SJSA1 (cell line): ENCODE measurements around the gene RNU6-9. TPM values are rescaled to one million over a fixed set of nuclear protein-coding genes. Genes with fewer than 3 reads are reported as not detected.

Experiments
- DNase-seq, 2 experiments: peaks; one replicate each; pipeline ENCODE4 v3.0.0-alpha.2; 2015 to 2020; ENCODE audit warnings: low spot score in 2 of 2, low read depth in 1 of 2
- H3K27ac ChIP-seq: fragments of 250-450 bp; sonication (Bioruptor Pico); 2 replicates; pipeline ENCODE4 v1.5.1; 2020; ENCODE audit warnings: mild to moderate bottlenecking, moderate library complexity
- H3K27me3 ChIP-seq: fragments of 250-450 bp; sonication (Bioruptor Pico); replicated peaks from 2 replicates; pipeline ENCODE4 v1.5.1; 2020; ENCODE audit warnings: mild to moderate bottlenecking, moderate library complexity
- H3K36me3 ChIP-seq: fragments of 250-450 bp; sonication (Bioruptor Pico); 2 replicates; pipeline ENCODE4 v1.5.1; 2020; ENCODE audit warnings: mild to moderate bottlenecking
- H3K4me1 ChIP-seq: fragments of 250-450 bp; sonication (Bioruptor Pico); replicated peaks from 2 replicates; pipeline ENCODE4 v1.6.1; 2021; ENCODE audit warnings: mild to moderate bottlenecking
- H3K4me3 ChIP-seq: fragments of 250-450 bp; sonication (Bioruptor Pico); 2 replicates; pipeline ENCODE4 v1.5.1; 2020; ENCODE audit warnings: mild to moderate bottlenecking
- H3K9me3 ChIP-seq: fragments of 250-450 bp; sonication (Bioruptor Pico); replicated peaks from 2 replicates; pipeline ENCODE4 v1.5.1; 2020; ENCODE audit warnings: mild to moderate bottlenecking
- total RNA-seq: library from RNA; depleted of rRNA; stranded (reverse); fragments of >200 nt; shearing (Covaris generic); gene quantifications from 2 replicates; pipeline ENCODE4 v1.2.3, GENCODE V29; 2014

Gene RNU6-9
- total RNA-seq, 1 experiment from 2014 or later: not detected

DNA sequence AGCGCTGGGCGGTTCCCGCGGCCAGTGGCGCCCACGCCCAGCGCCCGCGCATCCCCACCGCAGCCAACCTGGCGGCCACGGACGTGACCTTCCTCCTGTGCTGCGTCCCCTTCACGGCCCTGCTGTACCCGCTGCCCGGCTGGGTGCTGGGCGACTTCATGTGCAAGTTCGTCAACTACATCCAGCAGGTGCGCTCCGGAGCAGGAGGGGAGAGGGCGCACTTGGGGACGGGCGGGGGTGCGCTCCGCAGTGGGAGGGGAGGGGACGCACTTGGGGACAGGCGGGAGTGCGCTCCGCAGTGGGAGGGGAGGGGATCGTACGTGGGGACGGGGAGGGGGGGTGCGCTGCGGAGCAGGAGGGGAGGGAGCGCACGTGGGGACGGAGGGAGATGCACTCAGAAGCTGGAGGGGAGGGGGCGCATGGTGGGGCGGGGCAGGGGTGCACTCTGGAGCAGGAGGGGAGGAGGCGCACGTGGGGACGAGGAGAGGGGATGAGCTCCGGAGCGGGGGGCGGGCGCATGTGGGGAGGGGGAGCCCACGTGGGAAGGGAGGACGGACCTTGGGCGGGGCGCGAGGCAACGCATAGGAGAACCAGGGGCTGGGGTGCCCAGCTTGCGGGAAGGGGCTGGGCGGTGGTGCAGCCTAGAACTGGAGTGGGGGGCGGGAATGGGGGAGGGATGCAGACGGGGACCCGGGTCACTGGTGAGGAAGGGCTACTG is 25.4 kb downstream of the RNU6-9 start:
- H3K27ac ChIP-seq: no peak overlapping the region
- H3K27me3 ChIP-seq: peaks cover 45% of the 10 kb centered on the region
- H3K36me3 ChIP-seq: no peaks in the 10 kb centered on the region
- peaks cover 16% of the 10 kb centered on the region for H3K4me1 ChIP-seq
- H3K4me3 ChIP-seq: no peak overlapping the region
- peak in 1 of 2 experiments; percentile 48 for DNase-seq
- peaks cover 4% of the 10 kb centered on the region; the same call in 1 of the 2 replicates for H3K9me3 ChIP-seq

DNA sequence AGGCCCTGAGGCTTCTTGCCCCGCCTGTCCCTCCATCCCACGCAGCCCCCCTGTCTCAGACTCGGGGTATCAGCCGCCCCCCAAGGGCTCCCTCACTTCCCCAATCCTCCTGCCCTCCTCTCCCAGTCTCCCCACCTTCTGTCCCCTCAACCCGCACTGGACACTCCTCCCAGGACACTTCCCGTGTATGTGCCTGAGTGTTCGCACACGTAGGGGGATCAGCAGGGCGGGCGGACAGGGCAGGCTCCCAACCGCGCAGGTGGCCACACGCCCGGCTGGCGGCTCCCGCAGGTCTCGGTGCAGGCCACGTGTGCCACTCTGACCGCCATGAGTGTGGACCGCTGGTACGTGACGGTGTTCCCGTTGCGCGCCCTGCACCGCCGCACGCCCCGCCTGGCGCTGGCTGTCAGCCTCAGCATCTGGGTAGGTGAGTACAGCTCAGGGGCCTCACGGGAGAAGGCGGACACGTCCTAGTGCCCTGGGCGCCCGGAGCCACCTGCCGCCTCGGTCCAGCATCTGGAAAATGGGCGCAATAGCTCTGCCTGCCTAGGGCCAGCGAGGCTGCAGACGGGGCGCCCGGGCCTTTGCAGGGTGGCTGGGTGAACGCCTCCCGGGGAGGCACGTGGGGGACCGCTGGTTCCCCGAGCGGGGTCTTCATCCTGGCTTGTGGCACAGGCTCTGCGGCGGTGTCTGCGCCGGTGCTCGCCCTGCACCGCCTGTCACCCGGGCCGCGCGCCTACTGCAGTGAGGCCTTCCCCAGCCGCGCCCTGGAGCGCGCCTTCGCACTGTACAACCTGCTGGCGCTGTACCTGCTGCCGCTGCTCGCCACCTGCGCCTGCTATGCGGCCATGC is 26.1 kb downstream of the RNU6-9 start:
- H3K4me3 ChIP-seq: no peak overlapping the region
- DNase-seq: peak in 1 of 2 experiments; percentile 38
- no peaks in the 10 kb centered on the region for H3K36me3 ChIP-seq
- H3K4me1 ChIP-seq: peaks cover 15% of the 10 kb centered on the region
- peaks cover 4% of the 10 kb centered on the region; the same call in 1 of the 2 replicates for H3K9me3 ChIP-seq
- peaks cover 45% of the 10 kb centered on the region for H3K27me3 ChIP-seq
- H3K27ac ChIP-seq: no peak overlapping the region

DNA sequence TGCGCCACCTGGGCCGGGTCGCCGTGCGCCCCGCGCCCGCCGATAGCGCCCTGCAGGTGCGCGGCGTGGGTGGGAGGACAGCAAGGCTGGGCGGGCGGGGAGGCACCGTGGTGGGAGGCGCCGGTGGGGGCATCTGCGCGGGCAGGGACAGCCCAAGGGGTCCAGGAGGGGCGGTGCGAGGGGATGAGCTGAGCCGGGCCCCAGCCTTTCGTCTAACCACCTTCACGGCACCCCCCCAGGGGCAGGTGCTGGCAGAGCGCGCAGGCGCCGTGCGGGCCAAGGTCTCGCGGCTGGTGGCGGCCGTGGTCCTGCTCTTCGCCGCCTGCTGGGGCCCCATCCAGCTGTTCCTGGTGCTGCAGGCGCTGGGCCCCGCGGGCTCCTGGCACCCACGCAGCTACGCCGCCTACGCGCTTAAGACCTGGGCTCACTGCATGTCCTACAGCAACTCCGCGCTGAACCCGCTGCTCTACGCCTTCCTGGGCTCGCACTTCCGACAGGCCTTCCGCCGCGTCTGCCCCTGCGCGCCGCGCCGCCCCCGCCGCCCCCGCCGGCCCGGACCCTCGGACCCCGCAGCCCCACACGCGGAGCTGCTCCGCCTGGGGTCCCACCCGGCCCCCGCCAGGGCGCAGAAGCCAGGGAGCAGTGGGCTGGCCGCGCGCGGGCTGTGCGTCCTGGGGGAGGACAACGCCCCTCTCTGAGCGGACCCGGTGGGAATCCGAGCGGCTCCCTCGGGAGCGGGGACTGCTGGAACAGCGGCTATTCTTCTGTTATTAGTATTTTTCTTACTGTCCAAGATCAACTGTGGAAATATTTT is 27.0 kb downstream of the RNU6-9 start:
- peaks cover 45% of the 10 kb centered on the region for H3K27me3 ChIP-seq
- peaks cover 23% of the 10 kb centered on the region for H3K4me1 ChIP-seq
- no peaks in the 10 kb centered on the region for H3K36me3 ChIP-seq
- peaks cover 4% of the 10 kb centered on the region; the same call in 1 of the 2 replicates for H3K9me3 ChIP-seq
- H3K27ac ChIP-seq: no peak overlapping the region
- no peak overlapping the region for H3K4me3 ChIP-seq
- peak in 1 of 2 experiments; percentile 47 for DNase-seq

DNA sequence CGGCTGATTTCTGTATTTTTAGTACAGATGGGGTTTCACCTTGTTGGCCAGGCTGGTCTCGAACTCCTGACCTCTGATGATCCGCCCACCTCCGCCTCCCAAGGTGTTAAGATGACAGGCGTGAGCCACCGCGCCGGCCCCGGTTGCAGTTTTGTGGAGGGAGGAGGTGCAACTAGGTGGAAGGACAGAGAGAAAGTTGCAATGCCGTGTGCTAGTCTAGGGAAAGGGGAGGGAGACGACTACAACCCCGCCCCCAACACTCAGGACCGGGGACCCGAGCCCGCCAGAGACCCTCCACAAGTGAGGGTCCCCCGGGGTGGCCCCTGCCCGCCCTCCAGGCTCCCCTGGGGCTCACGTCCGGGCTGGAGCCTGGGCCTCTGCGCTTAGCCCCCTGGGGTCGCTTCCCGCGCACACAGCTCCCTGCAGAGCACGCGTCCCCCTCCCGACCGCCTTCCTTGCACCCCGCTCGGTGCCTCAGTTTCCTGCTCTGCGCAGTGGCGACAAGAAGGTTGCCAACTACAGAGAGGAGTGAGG is 31.3 kb downstream of the RNU6-9 start:
- H3K4me1 ChIP-seq: peaks cover 13% of the 10 kb centered on the region
- H3K9me3 ChIP-seq: no peaks in the 10 kb centered on the region; the same call in 1 of the 2 replicates
- H3K27me3 ChIP-seq: peaks cover 15% of the 10 kb centered on the region
- no peak for DNase-seq
- H3K36me3 ChIP-seq: 0 out of 2 replicates have a peak, but pooled peaks cover 2% of the 10 kb centered on the region
- no peak overlapping the region for H3K27ac ChIP-seq
- peak overlapping the region; percentile 90 for H3K4me3 ChIP-seq

DNA sequence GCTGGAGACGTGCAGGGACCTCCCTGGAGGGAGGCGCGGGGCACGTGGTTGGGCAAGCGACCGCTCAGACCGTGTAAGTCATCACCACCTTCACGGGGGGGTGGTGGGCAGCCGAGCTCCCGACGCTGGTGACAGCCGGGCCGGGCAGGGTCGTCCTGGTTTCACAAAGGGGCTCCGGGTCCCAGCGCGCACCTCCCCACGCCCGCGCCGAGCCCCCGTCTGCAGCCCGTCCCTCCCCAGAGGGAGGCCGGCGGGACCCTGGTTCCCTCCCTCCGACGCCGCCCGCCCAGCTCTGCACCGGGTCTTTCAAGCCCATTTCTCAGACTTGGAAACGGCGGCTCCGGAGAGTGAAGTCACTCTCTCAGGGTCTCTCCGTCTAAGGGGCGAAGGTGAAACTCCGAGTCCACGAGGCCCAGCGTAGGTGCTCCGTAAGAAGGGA is 31.8 kb downstream of the RNU6-9 start:
- peaks cover 7% of the 10 kb centered on the region for H3K36me3 ChIP-seq
- peaks cover 11% of the 10 kb centered on the region for H3K27me3 ChIP-seq
- DNase-seq: peak; percentile 67 to 71
- peaks cover 12% of the 10 kb centered on the region for H3K4me1 ChIP-seq
- peak overlapping the region; percentile 72 for H3K27ac ChIP-seq
- H3K4me3 ChIP-seq: peak overlapping the region; percentile 90
- no peaks in the 10 kb centered on the region; the same call in 1 of the 2 replicates for H3K9me3 ChIP-seq

DNA sequence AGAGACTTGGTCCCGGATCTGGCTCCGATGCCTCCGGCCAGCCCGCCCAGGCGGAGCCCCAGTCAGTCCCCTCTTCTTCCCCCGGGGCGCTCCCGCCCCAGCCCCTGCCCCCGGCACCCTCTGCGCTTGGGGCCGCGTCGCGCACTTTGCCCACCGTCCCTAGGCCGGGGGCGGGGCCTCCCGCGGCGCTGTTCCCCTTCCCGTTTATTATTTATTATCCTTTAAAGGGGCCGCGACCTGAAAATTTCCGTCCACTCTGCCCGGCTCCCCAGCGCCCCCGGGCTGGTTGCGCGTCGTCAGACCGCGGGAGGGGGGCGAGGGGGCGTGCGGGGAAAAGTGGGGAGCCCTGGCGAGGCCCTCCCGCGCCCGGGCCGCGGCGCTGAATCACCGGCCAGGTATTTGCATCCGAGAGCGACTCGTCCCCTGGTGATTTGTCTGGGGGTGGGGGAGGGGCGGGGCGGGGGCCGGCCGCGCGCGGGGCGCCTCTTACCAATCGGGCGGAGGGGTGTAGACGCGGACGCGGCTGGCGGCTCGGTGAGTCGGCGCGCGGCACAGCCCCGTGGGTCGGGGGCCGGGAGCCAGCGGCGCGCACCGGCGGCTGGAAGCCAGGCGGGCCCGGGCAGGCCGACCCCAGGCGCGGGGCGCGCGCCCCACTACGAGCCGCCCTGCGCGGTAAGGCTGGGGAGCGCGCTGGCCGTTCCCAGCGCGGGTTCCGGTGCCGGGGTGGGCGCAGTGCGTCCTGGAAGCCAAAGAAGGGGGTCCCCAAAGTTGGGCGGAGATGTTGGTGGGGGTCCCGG is 32.4 kb downstream of the RNU6-9 start, which contains the start of gene ARID3A:
TSS of gene ARID3A (plus strand) at position 510 of the 797 bp plus-strand sequence. CDS start 3,494 bp downstream, outside the sequence.
- DNase-seq: peak; percentile 77 to 83
- Histone ChIP-seq H3K4me1 (peaks cover 9% of the 10 kb centered on the region), H3K36me3 (peaks cover 7% of the 10 kb centered on the region)

DNA sequence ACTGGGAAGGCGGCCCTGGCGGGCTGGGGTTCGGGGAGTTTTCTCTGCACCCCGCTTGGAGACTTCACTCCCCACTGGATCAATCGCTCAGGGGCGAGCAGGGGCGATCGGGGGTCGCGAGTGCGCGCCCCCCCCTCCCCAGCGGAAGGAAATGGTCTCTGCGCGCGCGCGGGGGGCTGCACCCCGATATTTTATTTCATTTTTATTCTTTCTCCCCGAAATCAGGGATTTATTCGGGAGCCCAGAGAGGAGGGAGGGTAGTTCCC is 33.0 kb downstream of the RNU6-9 start:
- H3K4me1 ChIP-seq: peaks cover 9% of the 10 kb centered on the region
- no peak overlapping the region for H3K27ac ChIP-seq
- peaks cover 7% of the 10 kb centered on the region for H3K36me3 ChIP-seq
- no peaks in the 10 kb centered on the region; the same call in 1 of the 2 replicates for H3K27me3 ChIP-seq
- H3K9me3 ChIP-seq: no peaks in the 10 kb centered on the region; the same call in 1 of the 2 replicates
- peak overlapping the region; percentile 90 for H3K4me3 ChIP-seq
- DNase-seq: peak in 1 of 2 experiments; percentile 21

More for the DNA sequence above, 32.4 kb downstream of the RNU6-9 start, which contains the start of gene ARID3A:
- Histone ChIP-seq H3K27me3 (peaks cover 4% of the 10 kb centered on the region), H3K4me3 (peak within 1 kb of the TSS; percentile 90), H3K9me3 (no peaks in the 10 kb centered on the region; the same call in 1 of the 2 replicates), H3K27ac (peak within 1 kb of the TSS; percentile 72)

DNA sequence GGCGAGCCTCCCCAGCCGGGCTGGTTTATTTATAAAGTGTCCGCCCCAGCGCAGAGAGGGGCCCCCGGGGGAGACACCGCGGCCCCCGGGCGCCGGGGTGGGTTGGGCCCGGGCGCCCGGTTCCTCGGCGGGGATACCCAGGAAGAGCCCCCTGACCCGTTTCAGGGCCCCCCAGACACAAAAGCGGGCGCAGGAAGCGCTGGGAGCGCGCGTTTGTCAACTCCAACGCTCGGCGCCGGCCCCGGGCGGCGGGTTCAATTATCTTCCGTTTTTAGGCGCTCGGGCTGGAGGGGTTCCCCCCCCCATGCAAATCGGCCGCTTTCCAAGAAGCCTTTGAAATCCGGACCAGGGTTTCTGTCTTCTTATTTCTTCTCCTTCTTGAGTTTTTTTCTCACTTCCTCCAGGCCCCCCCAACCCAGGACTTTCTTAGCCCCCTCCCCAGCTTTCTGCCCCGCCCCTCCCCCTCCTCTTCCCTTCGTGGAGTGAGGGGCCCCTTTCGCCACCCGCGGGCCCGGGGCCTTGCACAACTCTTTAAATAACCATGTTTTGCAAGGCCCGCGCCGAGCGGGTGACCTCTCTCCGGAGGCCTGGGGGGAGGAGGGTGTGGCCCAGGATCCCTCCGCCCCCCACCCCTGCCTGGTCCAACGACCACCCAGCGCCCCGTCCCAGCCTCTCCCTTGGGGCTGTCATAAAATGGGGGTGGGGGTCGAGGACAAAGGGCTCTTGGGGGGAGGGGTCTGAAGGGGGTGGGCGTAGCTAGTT is 33.5 kb downstream of the RNU6-9 start:
- DNase-seq: peak; percentile 37 to 50
- H3K4me3 ChIP-seq: peak overlapping the region; percentile 90
- H3K4me1 ChIP-seq: peaks cover 9% of the 10 kb centered on the region
- H3K27me3 ChIP-seq: no peaks in the 10 kb centered on the region
- H3K9me3 ChIP-seq: no peaks in the 10 kb centered on the region; the same call in 1 of the 2 replicates
- no peak overlapping the region for H3K27ac ChIP-seq
- peaks cover 7% of the 10 kb centered on the region for H3K36me3 ChIP-seq

DNA sequence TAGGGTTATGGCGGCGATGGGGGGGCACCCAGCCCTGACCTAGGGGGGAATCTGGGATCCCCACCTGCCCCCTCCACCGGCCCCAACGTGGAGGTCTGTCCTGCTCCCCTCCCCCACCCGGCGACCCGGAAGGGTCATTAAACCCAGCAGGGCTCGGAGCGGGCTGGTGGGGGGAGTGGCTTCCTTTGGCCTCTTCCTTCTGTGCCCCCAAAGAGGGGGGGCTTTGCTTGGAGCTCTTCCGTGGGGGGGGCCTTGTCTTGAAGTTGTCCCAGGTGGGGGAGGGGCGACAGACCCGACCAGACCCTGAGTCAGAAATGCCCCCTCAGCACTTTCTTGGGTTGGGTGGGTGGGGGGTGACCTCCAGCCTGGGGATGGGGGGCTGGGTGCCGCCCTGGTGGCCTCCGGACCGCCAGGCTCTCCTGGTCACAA is 34.1 kb downstream of the RNU6-9 start:
- peaks cover 7% of the 10 kb centered on the region for H3K36me3 ChIP-seq
- H3K27ac ChIP-seq: no peak overlapping the region
- DNase-seq: peak in 1 of 2 experiments; percentile 50
- peaks cover 10% of the 10 kb centered on the region for H3K4me1 ChIP-seq
- no peaks in the 10 kb centered on the region for H3K27me3 ChIP-seq
- H3K4me3 ChIP-seq: no peak overlapping the region
- no peaks in the 10 kb centered on the region; the same call in 1 of the 2 replicates for H3K9me3 ChIP-seq

DNA sequence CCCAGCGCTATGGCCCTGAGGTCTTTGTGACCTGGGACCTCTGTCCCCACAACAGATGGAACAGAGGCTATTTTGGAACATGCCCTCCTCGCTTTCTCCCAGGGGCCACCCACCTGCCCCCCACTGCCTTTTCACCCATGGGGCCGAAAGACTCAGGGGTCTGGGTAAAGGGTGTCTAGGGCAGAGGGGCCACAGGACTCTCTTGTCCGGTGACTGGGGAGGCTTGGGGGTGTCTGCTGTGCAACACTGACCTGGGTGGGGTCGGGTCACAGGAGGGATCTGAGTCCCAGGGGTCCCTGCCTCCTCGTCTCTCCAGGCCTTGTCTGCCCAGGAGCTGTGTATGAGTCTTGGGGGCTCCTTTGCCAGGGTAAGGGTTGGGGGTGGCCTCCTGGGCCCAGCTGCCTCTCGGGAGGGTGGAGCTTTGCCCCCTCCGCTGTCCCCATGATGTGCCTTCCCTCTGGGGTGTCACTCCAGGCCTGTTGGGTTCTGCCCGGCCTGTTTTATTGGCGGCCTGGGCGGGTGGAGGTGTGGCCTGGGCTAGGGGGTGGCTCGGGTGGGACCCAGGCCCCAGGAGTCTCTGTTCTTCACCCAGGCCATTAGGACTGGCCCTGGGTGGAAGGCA is 34.6 kb downstream of the RNU6-9 start:
- Histone ChIP-seq H3K9me3 (no peaks in the 10 kb centered on the region; the same call in 1 of the 2 replicates), H3K27me3 (no peaks in the 10 kb centered on the region), H3K36me3 (peaks cover 11% of the 10 kb centered on the region), H3K27ac (no peak overlapping the region), H3K4me3 (no peak overlapping the region), H3K4me1 (peaks cover 15% of the 10 kb centered on the region)
- DNase-seq: peak in 1 of 2 experiments; percentile 35

DNA sequence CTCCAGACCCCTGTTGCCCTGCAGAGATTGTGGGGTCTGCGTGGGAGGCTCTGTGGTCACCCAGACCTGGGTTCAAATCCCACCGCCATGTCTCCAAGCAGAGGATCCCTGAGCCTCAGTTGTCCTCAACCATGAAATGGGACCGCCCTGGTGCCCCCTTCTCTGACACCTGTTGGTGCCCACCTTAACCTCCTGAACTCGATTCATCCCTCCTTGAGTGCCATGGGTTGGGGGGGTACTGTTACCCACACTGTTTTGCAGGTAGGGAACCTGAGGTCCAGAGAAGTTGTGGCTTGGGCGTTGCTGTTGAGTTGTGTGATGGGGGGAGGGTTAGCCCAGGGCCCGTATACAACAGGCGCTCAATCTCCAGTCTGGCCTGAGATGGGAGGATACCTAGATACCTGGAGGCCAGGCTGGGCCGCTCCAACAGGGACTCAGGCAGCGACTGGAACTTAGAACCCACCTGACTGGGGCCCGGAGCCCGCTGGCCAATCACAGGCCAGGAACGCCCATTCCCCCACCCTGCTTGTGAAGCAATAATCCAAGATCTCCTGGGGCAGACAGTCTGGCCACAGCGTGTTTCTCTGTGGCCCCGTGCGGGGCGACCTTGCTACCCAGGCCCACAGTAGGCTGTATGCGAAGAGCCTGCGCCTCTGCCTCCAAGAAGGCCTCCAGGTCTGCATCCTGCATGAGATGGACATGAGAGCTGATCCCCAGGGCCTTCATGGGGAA is 35.4 kb downstream of the RNU6-9 start:
- H3K9me3 ChIP-seq: no peaks in the 10 kb centered on the region; the same call in 1 of the 2 replicates
- DNase-seq: peak in 1 of 2 experiments; percentile 41
- H3K4me3 ChIP-seq: no peak overlapping the region
- H3K36me3 ChIP-seq: peaks cover 14% of the 10 kb centered on the region
- H3K4me1 ChIP-seq: peaks cover 23% of the 10 kb centered on the region
- H3K27me3 ChIP-seq: no peaks in the 10 kb centered on the region
- no peak overlapping the region for H3K27ac ChIP-seq
